OCI-LY1 (cell line): ENCODE results near the gene ARPP21.

Experiments used
- H2AFZ ChIP-seq: fragments of 200-600 bp; sonication (generic), shearing (Covaris generic); 2 replicates; pipeline ENCODE4 v1.6.0; 2014; ENCODE audit warnings: antibody characterized with exemption, mild to moderate bottlenecking, low read length
- H3F3A ChIP-seq: fragments of 200-600 bp; sonication (generic), shearing (Covaris generic); 2 replicates; pipeline ENCODE4 v1.6.0; 2014; ENCODE audit warnings: mild to moderate bottlenecking, antibody characterized with exemption, low read length, moderate library complexity; ENCODE audit not compliant: insufficient read depth
- H3K27ac ChIP-seq: fragments of 200-600 bp; sonication (generic); 2 replicates; pipeline ENCODE4 v1.5.1; 2014; ENCODE audit warnings: low read length, mixed run types, mild to moderate bottlenecking, low read depth; ENCODE audit not compliant: poor library complexity, severe bottlenecking
- H3K27me3 ChIP-seq: fragments of 200-600 bp; sonication (generic); 2 replicates; pipeline ENCODE4 v1.6.0; 2014; ENCODE audit warnings: antibody characterized with exemption, mild to moderate bottlenecking, low read length, moderate library complexity; ENCODE audit not compliant: insufficient read depth
- H3K36me3 ChIP-seq: fragments of 200-600 bp; sonication (generic); 2 replicates; pipeline ENCODE4 v1.6.1; 2014; ENCODE audit warnings: mild to moderate bottlenecking, antibody characterized with exemption, low read length, moderate library complexity, mixed read lengths; ENCODE audit not compliant: insufficient read depth
- H3K4me1 ChIP-seq: fragments of 200-600 bp; sonication (generic); 2 replicates; pipeline ENCODE4 v1.5.1; 2014; ENCODE audit warnings: mild to moderate bottlenecking, low read length, moderate library complexity; ENCODE audit not compliant: insufficient read depth, severe bottlenecking
- H3K4me2 ChIP-seq: fragments of 200-600 bp; sonication (generic), shearing (Covaris generic); 2 replicates; pipeline ENCODE4 v1.6.1; 2014; ENCODE audit warnings: low read length
- H3K4me3 ChIP-seq: fragments of 200-600 bp; sonication (generic); 2 replicates; pipeline ENCODE4 v1.5.1; 2014; ENCODE audit warnings: low read length, low read depth, mild to moderate bottlenecking, mixed read lengths; ENCODE audit not compliant: poor library complexity, severe bottlenecking
- H3K79me2 ChIP-seq: fragments of 200-600 bp; shearing (Covaris generic); 2 replicates; pipeline ENCODE4 v1.6.1; 2016; ENCODE audit warnings: mixed run types, low read length, mixed read lengths; ENCODE audit not compliant: insufficient read depth
- H3K9ac ChIP-seq: fragments of 200-600 bp; sonication (generic), shearing (Covaris generic); 2 replicates; pipeline ENCODE4 v1.6.1; 2014; ENCODE audit warnings: mild to moderate bottlenecking, low read length, mixed read lengths
- H3K9me2 ChIP-seq: fragments of 200-600 bp; sonication (generic), shearing (Covaris generic); 2 replicates; pipeline ENCODE4 v1.6.1; 2014; ENCODE audit warnings: low read depth, mild to moderate bottlenecking, low read length, mixed read lengths
- H3K9me3 ChIP-seq: fragments of 200-600 bp; shearing (Covaris generic); 2 replicates; pipeline ENCODE4 v1.6.1; 2014; ENCODE audit warnings: low read length, mixed read lengths
- H4K20me1 ChIP-seq: fragments of 200-600 bp; sonication (generic), shearing (Covaris generic); 2 replicates; pipeline ENCODE4 v1.6.0; 2016; ENCODE audit warnings: mild to moderate bottlenecking, low read length; ENCODE audit not compliant: insufficient read depth
- CTCF ChIP-seq: fragments of 200-600 bp; sonication (generic), shearing (Covaris generic); IDR thresholded peaks from 2 replicates; pipeline ENCODE4 v1.5.1; 2017; ENCODE audit warnings: mild to moderate bottlenecking, antibody characterized with exemption, low read length, moderate library complexity, mixed read lengths
- EZH2 ChIP-seq: fragments of 200-600 bp; sonication (generic), shearing (Covaris generic); IDR thresholded peaks from 2 replicates; pipeline ENCODE4 v1.8.0; 2017; ENCODE audit warnings: borderline replicate concordance, mixed run types, mild to moderate bottlenecking, antibody characterized with exemption, low read length, moderate library complexity, mixed read lengths

Gene ARPP21

GRCh38 chr3:35733341-35733740 is 94.0 kb downstream of the ARPP21 start:
- Histone ChIP-seq H4K20me1 (no peaks in the 10 kb centered on the region), H2AFZ (no peak overlapping the region), H3K36me3 (peaks cover 91% of the 10 kb centered on the region), H3K27me3 (no peaks in the 10 kb centered on the region), H3K9me2 (no peaks in the 10 kb centered on the region), H3K4me2 (no peak overlapping the region), H3K9ac (no peak overlapping the region), H3K27ac (no peak overlapping the region), H3F3A (no peaks in the 10 kb centered on the region), H3K4me1 (peaks cover 14% of the 10 kb centered on the region), H3K79me2 (no peaks in the 10 kb centered on the region), H3K4me3 (no peak overlapping the region), H3K9me3 (no peaks in the 10 kb centered on the region)
- TF ChIP-seq CTCF = no peak
- TF ChIP-seq EZH2 = no peak

- no peaks in the 10 kb centered on the region for H3K79me2 ChIP-seq
- H3K4me2 ChIP-seq = no peak overlapping the region
- no peak overlapping the region for H2AFZ ChIP-seq
These were observed 94.5 kb downstream of the ARPP21 start for GRCh38 chr3:35733864-35734263.

GRCh38 chr3:35737080-35737479 is 97.8 kb downstream of the ARPP21 start:
- Histone ChIP-seq H3K4me2 (no peak overlapping the region), H3K9me3 (no peaks in the 10 kb centered on the region), H3K36me3 (peaks cover 96% of the 10 kb centered on the region), H3K4me1 (peaks cover 26% of the 10 kb centered on the region), H3K27me3 (no peaks in the 10 kb centered on the region), H3K4me3 (no peak overlapping the region), H3K9ac (no peak overlapping the region), H2AFZ (no peak overlapping the region), H4K20me1 (no peaks in the 10 kb centered on the region), H3F3A (no peaks in the 10 kb centered on the region), H3K9me2 (no peaks in the 10 kb centered on the region), H3K79me2 (no peaks in the 10 kb centered on the region), H3K27ac (no peak overlapping the region)
- no peak for TF ChIP-seq CTCF
- no peak for TF ChIP-seq EZH2

More at GRCh38 chr3:35733864-35734263, 94.5 kb downstream of the ARPP21 start:
- Histone ChIP-seq H3K4me1 (peaks cover 20% of the 10 kb centered on the region), H3K9me2 (no peaks in the 10 kb centered on the region), H3K27me3 (no peaks in the 10 kb centered on the region), H3K36me3 (peaks cover 95% of the 10 kb centered on the region), H4K20me1 (no peaks in the 10 kb centered on the region), H3K27ac (no peak overlapping the region), H3K9ac (no peak overlapping the region), H3K4me3 (no peak overlapping the region), H3K9me3 (no peaks in the 10 kb centered on the region), H3F3A (no peaks in the 10 kb centered on the region)
- TF ChIP-seq EZH2 = no peak
- no peak for TF ChIP-seq CTCF
